ENCODE data around the gene RPUSD4. TPM values are rescaled to one million over a fixed set of nuclear protein-coding genes. Genes with fewer than 3 reads are reported as not detected.

RPUSD4 gene
- total and polyA plus RNA-seq, 10 of the 15 experiments (the other 5 are each of a cell fraction or from before 2014, with no cell fraction given) = 24.5 to 47.6 (median 31.7) TPM

DNA sequence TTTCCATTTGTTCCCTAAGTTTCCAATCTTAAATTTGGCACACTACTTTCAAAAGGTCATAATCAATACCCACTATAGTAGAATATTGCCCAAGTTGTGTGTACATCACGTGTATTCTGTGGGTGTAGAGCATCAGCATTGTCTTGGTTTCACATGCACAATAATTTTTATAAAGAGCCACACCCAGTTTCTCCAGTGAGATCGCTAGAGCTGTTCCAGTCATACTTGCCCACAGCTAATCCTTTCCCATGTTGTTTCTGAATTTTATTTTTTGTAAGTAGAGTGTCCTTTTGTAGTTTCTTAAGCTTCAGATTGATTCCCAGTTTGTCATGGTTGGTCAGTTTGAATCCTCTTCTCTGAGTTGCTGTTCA is 13.8 kb upstream of the RPUSD4 start:
- FAIRE-seq (no peak), DNase-seq (ENCODE audit: low read depth, low spot score) (no peak), ATAC-seq (no peak)
- H3K79me2 ChIP-seq (ENCODE audit: control insufficient read depth, insufficient read depth, low read length) = peaks cover 3% of the 10 kb centered on the region
- RAD21 ChIA-PET (ENCODE audit: unreplicated experiment) = no interaction called here
- peaks cover 0 to 4% of the 10 kb centered on the region in 2 experiments; a peak in 2 of 4 replicates for H3K36me3 ChIP-seq (ENCODE audit: control insufficient read depth in 2 of 2, insufficient read depth in 2 of 2, low read length in 1 of 2)
- H3K4me2 ChIP-seq (ENCODE audit: control insufficient read depth, insufficient read depth) = no peak overlapping the region
- no peak overlapping the region for H2AFZ ChIP-seq (ENCODE audit: control insufficient read depth, low read depth, low read length)
- no peak overlapping the region for H3K4me3 ChIP-seq
- CTCF ChIA-PET = interaction anchor here (1.0 kb wide), 1 partner anchor 255 kb away, joined by 4 read pairs; no protein-coding TSS in a partner anchor
- TF ChIP-seq NR2C1 (IDR thresholded peaks at IDR 0.05) = no peak
- no peak for TF ChIP-seq NR2C2 (IDR thresholded peaks at IDR 0.05; ENCODE audit: borderline replicate concordance, control insufficient read depth, insufficient read length, low read depth)
- TF ChIP-seq ZSCAN29 (IDR thresholded peaks at IDR 0.05) = no peak
- no peak for TF ChIP-seq YY1 (IDR thresholded peaks at IDR 0.05; ENCODE audit: low read depth, low read length)
- TF ChIP-seq CREM (IDR thresholded peaks at IDR 0.05; ENCODE audit: low read depth) = no peak
- TF ChIP-seq, protein P1, sequence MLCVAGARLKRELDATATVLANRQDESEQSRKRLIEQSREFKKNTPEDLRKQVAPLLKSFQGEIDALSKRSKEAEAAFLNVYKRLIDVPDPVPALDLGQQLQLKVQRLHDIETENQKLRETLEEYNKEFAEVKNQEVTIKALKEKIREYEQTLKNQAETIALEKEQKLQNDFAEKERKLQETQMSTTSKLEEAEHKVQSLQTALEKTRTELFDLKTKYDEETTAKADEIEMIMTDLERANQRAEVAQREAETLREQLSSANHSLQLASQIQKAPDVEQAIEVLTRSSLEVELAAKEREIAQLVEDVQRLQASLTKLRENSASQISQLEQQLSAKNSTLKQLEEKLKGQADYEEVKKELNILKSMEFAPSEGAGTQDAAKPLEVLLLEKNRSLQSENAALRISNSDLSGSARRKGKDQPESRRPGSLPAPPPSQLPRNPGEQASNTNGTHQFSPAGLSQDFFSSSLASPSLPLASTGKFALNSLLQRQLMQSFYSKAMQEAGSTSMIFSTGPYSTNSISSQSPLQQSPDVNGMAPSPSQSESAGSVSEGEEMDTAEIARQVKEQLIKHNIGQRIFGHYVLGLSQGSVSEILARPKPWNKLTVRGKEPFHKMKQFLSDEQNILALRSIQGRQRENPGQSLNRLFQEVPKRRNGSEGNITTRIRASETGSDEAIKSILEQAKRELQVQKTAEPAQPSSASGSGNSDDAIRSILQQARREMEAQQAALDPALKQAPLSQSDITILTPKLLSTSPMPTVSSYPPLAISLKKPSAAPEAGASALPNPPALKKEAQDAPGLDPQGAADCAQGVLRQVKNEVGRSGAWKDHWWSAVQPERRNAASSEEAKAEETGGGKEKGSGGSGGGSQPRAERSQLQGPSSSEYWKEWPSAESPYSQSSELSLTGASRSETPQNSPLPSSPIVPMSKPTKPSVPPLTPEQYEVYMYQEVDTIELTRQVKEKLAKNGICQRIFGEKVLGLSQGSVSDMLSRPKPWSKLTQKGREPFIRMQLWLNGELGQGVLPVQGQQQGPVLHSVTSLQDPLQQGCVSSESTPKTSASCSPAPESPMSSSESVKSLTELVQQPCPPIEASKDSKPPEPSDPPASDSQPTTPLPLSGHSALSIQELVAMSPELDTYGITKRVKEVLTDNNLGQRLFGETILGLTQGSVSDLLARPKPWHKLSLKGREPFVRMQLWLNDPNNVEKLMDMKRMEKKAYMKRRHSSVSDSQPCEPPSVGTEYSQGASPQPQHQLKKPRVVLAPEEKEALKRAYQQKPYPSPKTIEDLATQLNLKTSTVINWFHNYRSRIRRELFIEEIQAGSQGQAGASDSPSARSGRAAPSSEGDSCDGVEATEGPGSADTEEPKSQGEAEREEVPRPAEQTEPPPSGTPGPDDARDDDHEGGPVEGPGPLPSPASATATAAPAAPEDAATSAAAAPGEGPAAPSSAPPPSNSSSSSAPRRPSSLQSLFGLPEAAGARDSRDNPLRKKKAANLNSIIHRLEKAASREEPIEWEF (IDR thresholded peaks at IDR 0.05; ENCODE audit: insufficient replicate concordance, low read depth, low read length) = no peak
- in situ Hi-C loops (cut with MboI) = no loop called here
- no peak overlapping the region for H3K27ac ChIP-seq (ENCODE audit: control insufficient read depth, insufficient read depth)
- no peaks in the 10 kb centered on the region for H3K9me3 ChIP-seq (replicated peaks; ENCODE audit: control insufficient read depth, insufficient read depth, low read length)
- SMC1A ChIA-PET (ENCODE audit: uncharacterized antibody, unreplicated experiment) = interaction anchor here (1.4 kb wide), 1 partner anchor 8 kb away, joined by 3 read pairs; no protein-coding TSS in a partner anchor
- peaks cover under 1% of the 10 kb centered on the region; the same call in 1 of the 2 replicates for H3K4me1 ChIP-seq (ENCODE audit: control insufficient read depth, insufficient read depth, low read length)
- no peak overlapping the region for H3K9ac ChIP-seq (ENCODE audit: control insufficient read depth, insufficient read depth, low read length)
- intact Hi-C loops (cut with micrococcal nuclease; ENCODE audit: unreplicated experiment) = no loop called here
- POLR2A ChIA-PET = interaction anchor here (0.6 kb wide), 1 partner anchor 332 kb away, joined by 3 read pairs; no protein-coding TSS in a partner anchor
- BruUV-seq (replicated peaks) = no TSS peak
- H3K27me3 ChIP-seq (replicated peaks in 1 of 2; ENCODE audit: control insufficient read depth in 2 of 2, insufficient read depth in 2 of 2, low read length in 1 of 2) = no peaks in the 10 kb centered on the region
- H4K20me1 ChIP-seq (ENCODE audit: control insufficient read depth, insufficient read depth) = no peaks in the 10 kb centered on the region
- 90% methylated on average over 2 of the region's 2 CpGs for whole genome bisulfite sequencing (ENCODE audit: insufficient coverage, insufficient replicate concordance, low lambda C conversion rate, missing lambda C conversion rate)

Data from GM12878 (cell line).